Activated CD8-positive, alpha-beta memory T cell treated with anti-CD3 and anti-CD28 coated beads for 24 hours (primary cell): ENCODE measurements around the gene AP5M1.
"Not testable (repeated sequence)": the region's sequence is repeated elsewhere in the genome, so short reads cannot be mapped to it uniquely, and the experiment has no call there.

ENCODE experiments used
- DNase-seq: peaks from one replicate; pipeline ENCODE4 v3.0.0-alpha.2; 2020

The AP5M1 gene

GRCh38 chr14:57291692-57292647 lies 23.2 kb downstream of the AP5M1 start:
- DNase-seq, result no peak

DNA sequence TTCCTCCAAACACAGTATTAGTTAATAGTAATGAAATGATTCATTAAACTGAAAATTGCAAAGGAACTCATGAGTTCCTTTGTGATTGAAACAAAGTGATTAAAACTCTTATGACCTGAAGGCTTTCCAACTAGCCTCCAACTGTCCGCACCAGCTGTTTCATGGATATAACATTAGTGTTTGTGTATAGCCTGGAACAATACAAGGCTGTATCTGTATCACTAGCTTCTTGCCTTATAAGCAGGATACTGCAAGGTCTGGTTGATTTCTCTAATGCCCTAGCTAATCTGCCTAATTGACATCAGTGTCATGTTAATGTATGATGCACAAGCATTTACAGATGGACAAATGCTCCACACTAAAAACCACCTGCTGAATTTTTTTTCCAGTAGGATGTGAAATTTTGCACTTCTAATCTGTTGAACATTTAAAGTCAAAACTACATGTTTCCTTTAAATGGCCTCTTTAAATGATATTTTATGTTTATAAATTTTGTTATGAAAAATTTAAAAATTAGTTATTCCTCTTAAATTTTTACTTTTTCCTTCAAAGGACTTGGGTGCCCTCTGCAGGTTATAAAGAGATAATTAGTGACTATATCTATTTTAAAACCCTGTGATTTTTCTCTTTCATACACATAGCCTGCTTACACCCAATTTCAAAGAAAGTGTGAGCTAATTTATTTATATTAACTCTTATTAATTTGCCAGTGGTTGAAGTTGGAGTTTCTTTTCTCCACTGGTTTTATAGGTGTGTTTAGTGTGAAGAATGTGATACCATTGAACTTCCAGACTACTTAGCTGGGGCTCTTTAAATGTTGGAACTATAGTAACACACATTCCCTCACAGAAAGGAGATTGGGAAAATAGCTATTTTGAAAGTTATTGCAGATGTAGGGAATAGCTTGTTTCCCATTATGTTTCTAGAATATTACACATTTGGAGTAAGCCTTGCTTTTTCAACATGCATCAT lies 25.4 kb downstream of the AP5M1 start:
- DNase-seq, result no peak

DNA sequence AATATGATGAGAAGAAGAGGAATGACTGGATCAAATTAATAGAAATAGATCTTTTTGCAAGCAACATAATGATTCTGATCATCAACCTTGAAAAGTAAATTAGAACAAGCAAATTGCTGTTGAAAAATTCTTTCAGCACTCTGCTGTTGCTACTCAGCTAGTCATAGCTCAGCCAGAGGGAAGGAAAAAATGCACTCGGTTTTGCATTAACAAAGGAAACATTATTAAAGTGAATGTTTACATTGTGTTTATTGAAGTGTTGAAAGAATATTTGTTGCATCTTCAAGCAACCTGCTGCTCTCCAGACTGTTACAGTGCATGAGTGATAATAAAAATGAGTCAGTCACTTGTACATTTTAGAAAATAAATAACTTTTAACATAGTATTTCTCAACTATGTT lies 26.5 kb downstream of the AP5M1 start:
- no peak for DNase-seq

GRCh38 chr14:57297852-57298251 lies 29.1 kb downstream of the AP5M1 start:
- no peak for DNase-seq

GRCh38 chr14:57299511-57299910 lies 30.7 kb downstream of the AP5M1 start:
- no peak for DNase-seq

GRCh38 chr14:57302883-57303282 lies 34.1 kb downstream of the AP5M1 start:
- DNase-seq, result no peak

DNA sequence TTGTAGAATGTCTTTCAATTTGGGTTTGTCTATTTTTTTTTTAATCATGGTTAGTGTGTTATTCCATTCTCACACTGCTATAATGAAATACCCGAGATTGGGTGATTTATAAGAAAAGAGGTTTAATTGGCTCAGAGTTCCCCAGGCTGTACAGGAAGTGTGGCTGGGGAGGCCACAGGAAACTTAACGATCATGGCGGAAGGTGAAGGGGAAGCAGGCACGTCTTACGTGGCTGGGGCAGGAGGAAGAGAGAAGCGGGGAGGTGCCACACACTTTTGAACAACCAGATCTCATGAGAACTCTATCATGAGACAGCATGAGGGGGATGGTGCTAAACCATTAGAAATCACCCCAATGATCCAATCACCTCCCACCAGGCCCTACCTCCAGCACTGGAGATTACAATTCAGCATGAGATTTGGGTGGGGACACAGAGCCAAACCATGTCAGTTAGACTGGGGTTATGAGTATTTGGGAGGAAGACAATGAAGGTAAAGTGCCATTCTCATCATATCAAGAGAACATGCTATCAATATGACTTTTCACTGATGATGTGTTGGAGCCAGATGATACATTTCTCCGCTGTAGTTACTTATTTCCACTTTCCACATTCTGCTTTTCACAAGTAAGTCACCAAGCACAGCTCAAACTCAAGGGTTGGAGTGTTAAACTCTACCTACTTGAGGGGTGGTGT lies 45.8 kb downstream of the AP5M1 start:
- no peak for DNase-seq

DNA sequence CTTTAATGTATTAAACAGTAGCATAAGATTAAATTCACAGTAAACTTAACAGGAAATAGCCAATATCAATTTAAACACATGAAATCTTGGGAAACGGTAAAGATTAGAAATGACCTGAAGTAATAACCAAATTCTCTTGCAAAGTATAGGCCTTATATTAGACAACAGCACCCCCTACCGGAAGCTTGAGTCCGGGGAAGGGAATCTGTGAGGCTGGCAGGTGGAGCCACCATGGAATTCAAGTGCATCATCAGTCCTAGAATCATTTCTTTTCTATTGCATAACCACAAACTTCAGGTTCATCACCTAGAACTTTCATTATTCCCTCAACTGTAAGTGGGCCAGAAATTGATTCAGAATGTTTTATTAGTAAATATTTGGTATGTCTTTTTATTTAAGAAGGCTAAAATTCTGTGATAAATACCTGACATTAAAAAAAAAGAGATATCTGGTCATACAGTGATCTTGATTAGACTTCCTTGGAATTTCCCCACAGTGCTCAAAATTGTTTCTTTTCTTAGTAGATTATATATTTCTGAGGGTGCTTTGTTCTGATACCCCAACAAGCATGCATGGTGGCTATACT lies 48.6 kb downstream of the AP5M1 start:
- DNase-seq, result peak; percentile 81

DNA sequence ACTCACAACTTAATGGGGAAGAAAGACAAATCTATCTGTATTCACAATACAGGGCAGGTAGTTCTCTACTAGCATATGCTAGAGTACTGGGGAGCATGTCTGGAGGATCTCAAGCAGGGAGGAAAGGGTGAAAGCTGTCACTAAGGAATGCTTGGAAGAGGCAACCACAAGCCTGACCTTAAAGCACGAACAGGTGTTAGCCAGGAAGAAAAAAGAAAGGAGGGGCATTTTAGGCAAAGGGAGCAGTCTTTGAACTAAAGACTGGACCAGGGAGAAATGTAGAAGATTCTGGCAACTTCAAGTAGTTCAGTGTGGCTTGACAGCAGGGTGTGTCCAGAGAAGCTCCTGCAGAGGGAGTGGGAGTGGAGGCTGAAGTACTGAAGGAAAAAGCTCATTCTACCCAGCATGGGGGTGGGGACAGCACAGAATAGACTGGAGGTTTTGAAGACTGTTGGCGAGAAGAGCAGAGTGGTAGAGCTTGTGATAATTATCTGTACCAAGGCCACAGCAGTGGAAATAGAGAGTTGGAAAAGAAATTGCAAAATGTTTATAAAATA lies 50.9 kb downstream of the AP5M1 start:
- DNase-seq, result no peak

DNA sequence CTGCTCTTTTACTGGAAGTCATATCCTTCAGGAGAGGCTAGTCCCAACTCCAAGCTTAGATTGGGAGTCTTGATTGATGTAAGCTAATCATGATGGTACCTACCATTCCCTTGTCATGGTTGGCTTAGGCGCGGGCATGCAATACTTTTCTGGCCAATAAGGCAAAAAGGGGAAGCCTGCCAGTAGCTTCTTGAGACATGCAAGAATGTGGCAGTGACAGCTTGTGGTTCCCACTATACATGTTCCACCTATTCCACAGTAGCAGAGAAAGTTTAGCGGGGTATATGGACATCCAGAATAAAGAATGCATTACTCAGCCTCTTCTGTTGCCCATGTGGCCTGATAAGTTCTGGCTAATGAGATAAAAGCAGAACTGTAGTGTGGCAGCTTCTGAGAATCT lies 55.0 kb downstream of the AP5M1 start:
- DNase-seq, result no peak

DNA sequence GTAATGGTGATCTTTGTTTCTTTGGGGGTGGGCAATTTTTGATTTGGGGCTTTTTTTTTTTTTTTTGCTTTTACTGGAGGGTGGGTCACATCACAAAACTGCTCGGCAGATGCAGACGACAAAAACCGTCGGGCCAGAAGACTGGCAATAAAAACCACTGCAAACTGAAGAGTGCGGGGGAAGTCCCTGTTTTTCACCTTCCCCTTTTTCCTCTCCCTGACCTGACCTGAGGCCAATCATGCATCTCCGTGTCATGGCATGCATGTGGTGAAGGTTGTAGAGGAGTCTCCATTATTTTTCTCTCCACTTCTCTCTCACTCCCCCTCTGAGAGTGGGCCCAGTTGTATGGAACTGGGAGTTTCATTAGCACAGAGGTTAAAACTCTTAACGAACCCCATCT lies 57.5 kb downstream of the AP5M1 start:
- DNase-seq, result no peak

GRCh38 chr14:57329833-57330232 lies 61.1 kb downstream of the AP5M1 start:
- no peak for DNase-seq

GRCh38 chr14:57332475-57332874 lies 63.7 kb downstream of the AP5M1 start:
- not testable (repeated sequence) for DNase-seq

DNA sequence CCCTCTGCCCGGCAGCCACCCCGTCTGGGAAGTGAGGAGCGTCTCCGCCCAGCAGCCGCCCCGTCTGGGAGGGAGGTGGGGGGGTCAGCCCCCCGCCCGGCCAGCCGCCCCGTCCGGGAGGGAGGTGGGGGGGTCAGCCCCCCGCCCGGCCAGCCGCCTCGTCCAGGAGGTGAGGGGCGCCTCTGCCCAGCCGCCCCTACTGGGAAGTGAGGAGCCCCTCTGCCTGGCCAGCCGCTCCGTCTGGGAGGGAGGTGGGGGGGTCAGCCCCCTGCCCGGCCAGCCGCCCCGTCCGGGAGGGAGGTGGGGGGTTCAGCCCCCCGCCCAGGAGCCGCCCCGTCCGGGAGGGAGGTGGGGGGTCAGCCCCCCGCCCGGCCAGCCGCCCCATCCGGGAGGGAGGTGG lies 65.0 kb downstream of the AP5M1 start:
- DNase-seq, result not testable (repeated sequence)

GRCh38 chr14:57343545-57344297 lies 75.0 kb downstream of the AP5M1 start:
- not testable (repeated sequence) for DNase-seq

DNA sequence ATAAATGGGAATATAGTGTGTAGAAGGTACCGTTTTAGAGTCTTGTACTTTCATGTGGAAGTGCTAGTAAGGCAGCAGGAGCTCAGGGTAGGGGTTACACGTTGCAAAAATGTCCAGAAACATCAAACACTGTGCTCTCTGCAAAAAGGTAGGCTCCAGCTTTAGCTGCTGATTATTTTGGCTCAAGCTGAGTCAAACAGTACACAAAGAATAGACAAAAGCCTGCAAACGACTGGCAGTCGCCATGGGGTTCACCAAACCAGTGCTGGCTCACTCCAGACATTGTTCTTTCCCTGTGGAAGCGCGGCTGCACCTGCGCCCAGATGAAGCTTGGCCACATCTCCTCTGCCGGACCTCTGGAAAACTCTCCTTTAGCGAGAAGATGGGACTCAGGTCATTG lies 76.3 kb downstream of the AP5M1 start:
- no peak for DNase-seq

DNA sequence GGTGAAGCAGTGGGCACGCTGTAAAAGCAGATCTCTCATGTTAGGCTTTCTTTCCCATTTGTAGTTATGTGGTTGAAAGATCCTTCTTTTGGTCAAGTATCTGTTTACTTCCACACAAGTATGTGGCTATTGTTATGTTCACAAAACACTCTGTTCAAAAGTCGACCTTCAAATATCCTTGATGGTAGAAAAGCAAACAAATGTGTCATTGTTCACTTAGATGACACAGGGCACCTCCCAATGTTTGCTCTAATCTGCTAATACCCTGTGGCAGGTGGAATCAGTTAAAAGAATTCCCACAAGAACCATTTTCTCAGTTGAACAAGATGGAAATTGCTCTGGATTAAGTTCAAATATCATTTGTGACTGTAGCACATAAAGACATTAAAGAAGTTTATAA lies 78.0 kb downstream of the AP5M1 start:
- DNase-seq, result no peak
